H9 (cell line): ENCODE results near the gene FGFR3. TPM values are rescaled to one million over a fixed set of nuclear protein-coding genes. Genes with fewer than 3 reads are reported as not detected.

ENCODE experiments used
- DNase-seq: peaks from one replicate; pipeline ENCODE4 v3.0.0-alpha.2; 2017
- H2AFZ ChIP-seq: one replicate; pipeline ENCODE4 v1.6.1; 2013; ENCODE audit warnings: mild to moderate bottlenecking, low read length, control low read depth, moderate library complexity
- H2AK5ac ChIP-seq: 2 replicates; pipeline ENCODE4 v1.6.1; 2013; ENCODE audit warnings: low read length, control low read depth, mixed read lengths; ENCODE audit not compliant: insufficient read length
- H2BK120ac ChIP-seq: one replicate; pipeline ENCODE4 v1.6.1; 2013; ENCODE audit warnings: low read depth, mild to moderate bottlenecking, low read length, control low read depth, inconsistent platforms; ENCODE audit not compliant: poor library complexity, severe bottlenecking
- H2BK12ac ChIP-seq: 2 replicates; pipeline ENCODE4 v1.6.1; 2013; ENCODE audit warnings: low read length, control low read depth, mixed read lengths, low read depth; ENCODE audit not compliant: insufficient read length
- H2BK15ac ChIP-seq: 2 replicates; pipeline ENCODE4 v1.6.1; 2013; ENCODE audit warnings: low read depth, low read length, control low read depth
- H2BK20ac ChIP-seq: one replicate; pipeline ENCODE4 v1.6.1; 2013; ENCODE audit warnings: low read depth, mild to moderate bottlenecking, low read length, control low read depth, inconsistent platforms; ENCODE audit not compliant: poor library complexity, severe bottlenecking
- H2BK5ac ChIP-seq: 2 replicates; pipeline ENCODE4 v1.6.1; 2013; ENCODE audit warnings: low read length, control low read depth, mixed read lengths; ENCODE audit not compliant: insufficient read length
- H3K14ac ChIP-seq: 2 replicates; pipeline ENCODE4 v1.6.1; 2013; ENCODE audit warnings: low read length, control low read depth; ENCODE audit not compliant: insufficient read depth
- H3K18ac ChIP-seq: 2 replicates; pipeline ENCODE4 v1.6.1; 2013; ENCODE audit warnings: low read depth, mild to moderate bottlenecking, mixed read lengths, low read length, control low read depth; ENCODE audit not compliant: insufficient read length
- H3K23ac ChIP-seq: 2 replicates; pipeline ENCODE4 v1.6.1; 2013; ENCODE audit warnings: low read length, control low read depth, mixed read lengths, low read depth; ENCODE audit not compliant: insufficient read length
- H3K23me2 ChIP-seq: 2 replicates; pipeline ENCODE4 v1.6.1; 2013; ENCODE audit warnings: low read depth, mild to moderate bottlenecking, mixed read lengths, low read length, control low read depth; ENCODE audit not compliant: insufficient read length, poor library complexity, severe bottlenecking
- H3K27ac ChIP-seq: 2 replicates; pipeline ENCODE4 v1.5.1; 2013; ENCODE audit warnings: low read length, control low read depth, mixed read lengths, low read depth; ENCODE audit not compliant: insufficient read length
- H3K27me3 ChIP-seq: 2 replicates; pipeline ENCODE4 v1.6.1; 2013; ENCODE audit warnings: low read length, control low read depth, inconsistent platforms; ENCODE audit not compliant: insufficient read depth
- H3K4ac ChIP-seq: 2 replicates; pipeline ENCODE4 v1.6.1; 2013; ENCODE audit warnings: low read depth, mild to moderate bottlenecking, control low read depth, inconsistent platforms, low read length, moderate library complexity
- H3K4me1 ChIP-seq: 2 replicates; pipeline ENCODE4 v1.6.1; 2013; ENCODE audit warnings: low read length, control low read depth, inconsistent platforms; ENCODE audit not compliant: insufficient read depth
- H3K4me2 ChIP-seq: 2 replicates; pipeline ENCODE4 v1.6.1; 2013; ENCODE audit warnings: low read length, control low read depth, mixed read lengths; ENCODE audit not compliant: insufficient read length, insufficient read depth
- H3K56ac ChIP-seq: 2 replicates; pipeline ENCODE4 v1.6.1; 2013; ENCODE audit warnings: low read depth, mild to moderate bottlenecking, mixed read lengths, low read length, control low read depth; ENCODE audit not compliant: insufficient read length
- H3K79me1 ChIP-seq: 2 replicates; pipeline ENCODE4 v1.6.1; 2013; ENCODE audit warnings: low read depth, mild to moderate bottlenecking, moderate library complexity, low read length, control low read depth, inconsistent platforms; ENCODE audit not compliant: insufficient read depth, poor library complexity, severe bottlenecking
- H3K79me2 ChIP-seq: 2 replicates; pipeline ENCODE4 v1.6.1; 2013; ENCODE audit warnings: low read length, control low read depth, inconsistent platforms; ENCODE audit not compliant: insufficient read depth
- H3K9ac ChIP-seq: 2 replicates; pipeline ENCODE4 v1.6.1; 2013; ENCODE audit warnings: low read length, control low read depth, mixed read lengths; ENCODE audit not compliant: insufficient read length; ENCODE audit errors: extremely low read depth
- H3K9me3 ChIP-seq: one replicate; pipeline ENCODE4 v1.6.1; 2013; ENCODE audit warnings: low read depth, low read length, inconsistent platforms; ENCODE audit not compliant: control insufficient read depth
- H3T11ph ChIP-seq: one replicate; pipeline ENCODE4 v1.6.1; 2013; ENCODE audit warnings: mild to moderate bottlenecking, low read length, control low read depth, inconsistent platforms
- H4K20me1 ChIP-seq: one replicate; pipeline ENCODE4 v1.6.1; 2013; ENCODE audit not compliant: control insufficient read depth, insufficient read length, insufficient read depth
- H4K5ac ChIP-seq: 2 replicates; pipeline ENCODE4 v1.6.1; 2013; ENCODE audit warnings: low read depth, mild to moderate bottlenecking, mixed read lengths, low read length, control low read depth; ENCODE audit not compliant: insufficient read length
- H4K8ac ChIP-seq: replicated peaks from 2 replicates; pipeline ENCODE4 v1.6.1; 2013; ENCODE audit warnings: low read length, control low read depth, mixed read lengths, low read depth; ENCODE audit not compliant: insufficient read length
- H4K91ac ChIP-seq: 2 replicates; pipeline ENCODE4 v1.6.1; 2013; ENCODE audit warnings: low read depth, mild to moderate bottlenecking, moderate library complexity, mixed read lengths, low read length, control low read depth; ENCODE audit not compliant: insufficient read length
- H3K27ac Mint-ChIP-seq, 3 experiments: 2 replicates in 2 of 3; 3 replicates in 1 of 3; pipeline ENCODE4 v1.8.0; 2020 to 2021; ENCODE audit warnings: mixed read lengths in 3 of 3, mild to moderate bottlenecking in 1 of 3, moderate library complexity in 1 of 3
- H3K27me3 Mint-ChIP-seq: 2 replicates; pipeline ENCODE4 v1.8.0; 2021; ENCODE audit warnings: low read depth, mild to moderate bottlenecking, moderate library complexity, mixed read lengths
- H3K36me3 Mint-ChIP-seq, 3 experiments: 2 replicates in 2 of 3; 3 replicates in 1 of 3; pipeline ENCODE4 v1.8.0; 2020 to 2021; ENCODE audit warnings: low read depth in 3 of 3, mixed read lengths in 3 of 3; ENCODE audit not compliant: insufficient read depth in 1 of 3
- H3K4me1 Mint-ChIP-seq, 2 experiments: 2 replicates each; pipeline ENCODE4 v1.8.0; 2020; ENCODE audit warnings: mixed read lengths in 2 of 2
- H3K4me3 Mint-ChIP-seq, 2 experiments: 2 replicates in 1 of 2; 3 replicates in 1 of 2; pipeline ENCODE4 v1.8.0; 2020 to 2021; ENCODE audit warnings: mild to moderate bottlenecking in 2 of 2, mixed read lengths in 2 of 2, moderate library complexity in 1 of 2
- H3K9me3 Mint-ChIP-seq, 2 experiments: 2 replicates in 1 of 2; 3 replicates in 1 of 2; pipeline ENCODE4 v1.8.0; 2020; ENCODE audit warnings: mild to moderate bottlenecking in 2 of 2, mixed read lengths in 2 of 2, moderate library complexity in 1 of 2
- CTCF ChIP-seq: fragments of 200-600 bp; sonication (generic); conservative IDR thresholded peaks from 3 replicates; pipeline ENCODE4 v1.8.0; 2021; ENCODE audit warnings: antibody characterized with exemption, mild to moderate bottlenecking
- WGBS: extraction: QIAGEN DNeasy Blood & Tissue Kit; methylation state at CpG from one replicate; pipeline ENCODE4 v1.1.7; 2013; ENCODE audit warnings: missing lambda C conversion rate, low lambda C conversion rate, mixed read lengths; ENCODE audit not compliant: insufficient read length; ENCODE audit errors: extremely low coverage; 5-methylcytosine and 5-hydroxymethylcytosine counted together
- total RNA-seq: library from RNA; stranded (reverse); gene quantifications from 2 replicates; pipeline ENCODE4 v1.2.1, GENCODE V29; 2021

Gene FGFR3
- total RNA-seq, 1 experiment from 2014 or later, result 75.7 TPM

DNA sequence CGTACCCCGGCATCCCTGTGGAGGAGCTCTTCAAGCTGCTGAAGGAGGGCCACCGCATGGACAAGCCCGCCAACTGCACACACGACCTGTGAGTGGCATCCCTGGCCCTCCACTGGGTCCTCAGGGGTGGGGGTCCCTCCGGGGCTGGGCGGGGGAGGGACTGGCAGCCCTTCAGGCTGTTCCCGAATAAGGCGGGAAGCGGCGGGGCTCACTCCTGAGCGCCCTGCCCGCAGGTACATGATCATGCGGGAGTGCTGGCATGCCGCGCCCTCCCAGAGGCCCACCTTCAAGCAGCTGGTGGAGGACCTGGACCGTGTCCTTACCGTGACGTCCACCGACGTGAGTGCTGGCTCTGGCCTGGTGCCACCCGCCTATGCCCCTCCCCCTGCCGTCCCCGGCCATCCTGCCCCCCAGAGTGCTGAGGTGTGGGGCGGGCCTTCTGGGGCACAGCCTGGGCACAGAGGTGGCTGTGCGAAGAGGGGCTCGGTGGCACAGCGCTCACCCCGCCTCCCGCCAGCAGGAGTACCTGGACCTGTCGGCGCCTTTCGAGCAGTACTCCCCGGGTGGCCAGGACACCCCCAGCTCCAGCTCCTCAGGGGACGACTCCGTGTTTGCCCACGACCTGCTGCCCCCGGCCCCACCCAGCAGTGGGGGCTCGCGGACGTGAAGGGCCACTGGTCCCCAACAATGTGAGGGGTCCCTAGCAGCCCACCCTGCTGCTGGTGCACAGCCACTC, 13.7 kb downstream of the FGFR3 start:
- H2BK15ac ChIP-seq, result no peak overlapping the region
- no peak for DNase-seq
- H3K79me1 ChIP-seq, result no peaks in the 10 kb centered on the region
- H4K5ac ChIP-seq, result no peak overlapping the region
- Mint-ChIP-seq H3K4me3 (no peak overlapping the region), H3K9me3 (no peaks in the 10 kb centered on the region), H3K27ac (no peak overlapping the region), H3K36me3 (peaks cover 0 to 28% (median 26%) of the 10 kb centered on the region in 3 experiments; a peak in 4 of 7 replicates), H3K27me3 (no peaks in the 10 kb centered on the region), H3K4me1 (no peaks in the 10 kb centered on the region)
- no peak overlapping the region for H4K91ac ChIP-seq
- no peak overlapping the region for H2AFZ ChIP-seq
- H3K18ac ChIP-seq, result no peak overlapping the region
- no peak overlapping the region for H3K14ac ChIP-seq
- H3K4ac ChIP-seq, result no peak overlapping the region
- H3K9ac ChIP-seq, result no peak overlapping the region
- H2BK120ac ChIP-seq, result no peak overlapping the region
- no peak overlapping the region for H3K27ac ChIP-seq
- no peaks in the 10 kb centered on the region for H3K23me2 ChIP-seq
- no peak overlapping the region for H3T11ph ChIP-seq
- no peak overlapping the region for H4K8ac ChIP-seq
- no peak for TF ChIP-seq CTCF
- H3K9me3 ChIP-seq, result no peaks in the 10 kb centered on the region
- no peak overlapping the region for H2BK12ac ChIP-seq
- H3K23ac ChIP-seq, result no peak overlapping the region
- no peak overlapping the region for H2AK5ac ChIP-seq
- H3K79me2 ChIP-seq, result no peaks in the 10 kb centered on the region
- no peaks in the 10 kb centered on the region for H3K4me1 ChIP-seq
- no peak overlapping the region for H3K4me2 ChIP-seq
- no peaks in the 10 kb centered on the region for H4K20me1 ChIP-seq
- no peak overlapping the region for H2BK5ac ChIP-seq
- no peak overlapping the region for H2BK20ac ChIP-seq
- no peaks in the 10 kb centered on the region for H3K27me3 ChIP-seq
- H3K56ac ChIP-seq, result no peak overlapping the region
- no CpG with 5 or more reads among the region's 41 CpGs for WGBS
